ENCODE measurements around the gene B3GALT5.
"Not testable (repeated sequence)": the region's sequence is repeated elsewhere in the genome, so short reads cannot be mapped to it uniquely, and the experiment has no call there.

The B3GALT5 gene

GRCh38 chr21:39669485-39669884, 56.7 kb downstream of the B3GALT5 start:
- DNase-seq: no peak

- DNase-seq: no peak
Observed at GRCh38 chr21:39669976-39670661, 57.4 kb downstream of the B3GALT5 start.

DNA sequence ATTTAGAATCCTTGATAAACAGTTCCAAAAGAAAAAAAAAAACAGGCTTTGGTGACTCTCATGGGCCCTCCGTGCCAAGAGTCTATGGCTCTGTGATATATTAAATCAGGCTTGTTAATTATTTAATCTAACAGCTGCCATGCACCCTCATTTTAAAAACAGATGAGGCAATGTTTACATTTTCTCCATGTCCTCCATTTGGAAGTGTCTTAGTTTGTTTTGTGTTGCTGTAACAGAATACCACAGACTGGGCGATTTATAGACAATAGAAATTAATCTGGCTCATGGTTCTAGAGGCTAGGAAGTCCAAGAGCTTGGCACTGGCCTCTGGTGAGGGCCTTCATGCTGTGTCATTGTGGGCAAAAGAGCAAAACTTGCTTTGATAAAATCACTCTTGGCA, 58.0 kb downstream of the B3GALT5 start:
- DNase-seq: peak; percentile 57

- DNase-seq: no peak
Observed at GRCh38 chr21:39671986-39672385, 59.2 kb downstream of the B3GALT5 start.

- no peak for DNase-seq
Observed at GRCh38 chr21:39673163-39673562, 60.4 kb downstream of the B3GALT5 start.

GRCh38 chr21:39673736-39674135, 61.0 kb downstream of the B3GALT5 start:
- DNase-seq: peak; percentile 75

DNA sequence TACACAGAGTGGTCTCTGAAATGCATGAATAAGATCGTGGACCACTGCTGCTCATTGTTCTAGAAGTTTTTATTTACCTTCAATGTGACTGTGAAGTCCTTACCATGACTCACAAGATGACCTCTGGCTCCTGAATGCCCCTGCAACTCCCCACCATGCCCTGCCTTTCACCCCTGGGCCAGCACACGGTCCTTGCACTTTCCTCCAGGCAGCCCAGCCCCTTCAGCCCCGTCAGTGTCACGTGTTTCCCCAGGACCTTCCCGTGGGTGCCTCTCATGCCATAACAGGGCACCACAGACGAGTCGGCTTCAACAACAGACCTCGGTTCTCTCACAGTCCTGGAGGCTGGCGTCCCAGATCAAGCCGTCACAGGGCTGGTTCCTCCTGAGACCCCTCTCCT, 62.1 kb downstream of the B3GALT5 start:
- DNase-seq: no peak

DNA sequence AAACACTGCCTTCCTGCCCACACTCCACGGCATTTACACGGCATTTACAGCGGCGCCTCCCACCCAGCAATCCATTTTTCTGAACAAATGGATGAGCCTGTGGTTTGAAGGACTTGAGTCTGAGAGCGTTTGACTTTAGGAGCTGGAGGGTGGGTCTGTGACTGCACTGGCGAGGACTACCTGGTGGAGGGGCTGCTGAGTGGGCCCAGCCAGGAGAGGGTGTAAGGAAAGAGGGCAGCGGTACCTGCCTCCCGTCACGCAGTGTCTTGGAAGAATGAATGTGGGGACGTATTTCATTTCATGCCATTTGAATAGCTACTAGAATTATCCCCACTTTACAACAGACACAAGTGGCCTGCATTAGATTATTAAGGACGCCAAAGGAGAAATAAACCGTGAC, 62.9 kb downstream of the B3GALT5 start:
- DNase-seq: no peak

DNA sequence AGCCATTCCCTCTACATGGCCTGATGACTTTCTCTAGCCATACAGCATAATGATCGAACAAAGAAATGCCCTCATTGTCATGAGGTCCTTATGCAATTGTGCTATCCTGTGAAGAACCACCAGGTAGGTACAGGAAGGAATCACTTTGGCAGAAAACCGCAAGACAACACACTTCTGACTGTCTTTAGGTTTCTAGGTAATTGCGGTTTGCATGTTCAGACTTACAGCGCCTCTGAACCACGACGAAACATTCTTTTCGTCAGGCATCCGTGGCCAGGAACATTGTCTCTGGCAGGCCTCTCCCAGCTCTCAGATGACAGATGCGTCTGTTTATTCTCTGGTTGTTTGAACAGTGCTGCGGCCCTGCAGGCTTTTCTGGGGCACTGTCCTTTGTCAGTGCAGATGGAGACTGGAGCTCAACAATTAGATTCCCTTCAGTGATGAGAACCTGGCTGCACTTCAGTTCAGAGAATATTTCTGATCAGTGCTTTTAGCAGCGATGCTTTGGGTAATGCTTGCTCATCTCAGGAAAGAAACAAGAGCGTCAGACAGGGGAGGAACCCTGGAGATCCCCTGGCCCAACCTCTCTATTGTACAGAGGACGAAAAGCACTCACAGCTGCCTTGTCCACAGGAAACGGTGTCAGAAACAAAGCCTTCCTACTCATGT, 63.4 kb downstream of the B3GALT5 start:
- DNase-seq: peak; percentile 92

DNA sequence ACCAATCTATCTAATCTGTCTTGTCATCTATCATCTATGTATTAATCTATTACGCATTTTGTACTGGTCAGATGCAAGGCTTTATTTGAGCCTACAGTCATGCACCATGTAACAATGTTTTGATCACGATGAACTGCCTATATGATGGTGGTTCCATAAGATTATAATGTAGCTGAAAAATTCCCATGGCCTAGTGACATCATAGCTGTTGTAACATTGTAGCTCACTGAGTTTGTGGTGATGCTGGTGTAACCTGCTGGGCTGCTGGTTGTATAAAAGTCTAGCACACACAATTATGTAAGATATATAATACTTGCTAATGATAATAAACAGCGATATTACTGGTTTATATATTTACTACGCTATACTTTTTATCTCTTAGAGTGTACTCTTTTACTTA, 67.5 kb downstream of the B3GALT5 start:
- DNase-seq: no peak

GRCh38 chr21:39681257-39681656, 68.5 kb downstream of the B3GALT5 start:
- DNase-seq: no peak

GRCh38 chr21:39681845-39682244, 69.1 kb downstream of the B3GALT5 start:
- DNase-seq: no peak

DNA sequence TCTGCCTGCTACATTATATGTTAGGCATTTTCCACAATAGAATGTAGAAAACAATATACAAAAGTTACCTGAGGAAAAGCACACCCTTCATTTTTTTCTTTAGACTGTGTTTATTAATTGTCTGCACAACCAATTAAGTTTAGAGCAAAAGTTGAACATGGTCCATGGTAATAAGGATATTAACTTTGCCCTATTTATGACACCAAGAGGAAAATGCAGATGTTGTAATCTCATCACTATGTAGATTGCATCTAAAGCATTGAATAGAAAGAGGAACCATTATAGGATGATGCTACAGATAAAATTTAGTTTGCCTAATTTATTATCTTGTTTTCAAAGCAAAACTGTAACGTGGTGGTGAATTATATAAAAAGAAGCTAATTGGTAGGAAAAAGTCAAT, 72.5 kb downstream of the B3GALT5 start:
- DNase-seq: no peak

DNA sequence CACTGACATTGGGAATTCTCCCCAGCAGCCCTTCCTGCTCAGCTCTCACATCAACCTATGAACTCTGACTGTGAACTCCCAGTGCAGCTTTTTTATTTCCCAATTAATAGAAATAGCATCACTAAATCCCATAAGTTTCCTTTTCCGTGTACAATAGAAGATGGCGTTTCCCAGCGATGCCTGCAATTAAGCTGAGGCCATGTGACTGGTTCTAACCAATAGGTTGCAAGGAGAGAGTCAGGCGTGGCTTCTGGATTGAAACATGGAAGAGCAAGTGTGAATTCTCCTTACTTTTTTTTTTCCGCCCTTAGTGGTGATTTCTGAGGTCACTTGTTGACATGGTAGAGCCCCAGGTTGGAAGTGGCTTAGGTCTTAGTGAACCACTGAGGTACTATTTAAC, 73.3 kb downstream of the B3GALT5 start:
- no peak for DNase-seq

DNA sequence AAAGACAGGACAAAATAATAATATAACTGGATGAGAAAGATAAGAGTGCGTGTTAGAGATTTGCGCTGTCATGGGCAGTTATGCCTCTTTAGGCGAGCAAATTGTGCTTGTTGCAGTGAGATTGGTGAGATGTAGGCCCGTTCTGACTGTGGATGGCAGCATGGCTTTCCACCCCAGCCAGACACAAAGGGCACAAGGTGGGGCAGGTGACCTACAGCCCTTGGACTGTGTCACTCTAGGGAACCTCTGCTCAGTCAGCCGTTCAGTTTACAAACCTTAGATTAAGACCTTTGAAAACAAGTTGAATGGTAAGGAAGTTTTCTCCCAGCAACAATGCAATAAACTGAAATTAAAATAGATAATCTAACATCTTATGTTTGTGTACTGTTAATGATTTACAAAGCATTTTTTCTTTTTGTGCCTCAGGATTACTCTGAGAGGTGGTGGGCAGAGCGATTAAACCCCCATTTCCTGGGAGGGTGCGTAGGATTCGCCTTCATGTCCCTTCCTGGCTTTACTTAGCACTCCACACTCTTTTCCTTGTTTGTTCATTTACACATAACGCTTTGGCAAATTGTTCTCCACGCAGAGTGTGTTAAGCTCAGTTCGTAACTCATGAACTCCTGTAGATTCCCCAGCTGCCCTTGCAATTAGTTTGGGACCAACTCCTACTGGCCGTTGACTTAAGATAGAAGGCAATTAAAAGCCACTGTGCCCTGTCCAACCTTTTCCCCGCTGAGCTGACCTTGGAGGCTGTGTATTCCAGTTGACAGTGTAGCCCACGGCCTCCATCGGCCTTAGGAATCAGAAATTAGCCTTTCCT, 74.1 kb downstream of the B3GALT5 start:
- DNase-seq: no peak

- DNase-seq: peak; percentile 13
Observed at GRCh38 chr21:39688010-39688409, 75.3 kb downstream of the B3GALT5 start.

DNA sequence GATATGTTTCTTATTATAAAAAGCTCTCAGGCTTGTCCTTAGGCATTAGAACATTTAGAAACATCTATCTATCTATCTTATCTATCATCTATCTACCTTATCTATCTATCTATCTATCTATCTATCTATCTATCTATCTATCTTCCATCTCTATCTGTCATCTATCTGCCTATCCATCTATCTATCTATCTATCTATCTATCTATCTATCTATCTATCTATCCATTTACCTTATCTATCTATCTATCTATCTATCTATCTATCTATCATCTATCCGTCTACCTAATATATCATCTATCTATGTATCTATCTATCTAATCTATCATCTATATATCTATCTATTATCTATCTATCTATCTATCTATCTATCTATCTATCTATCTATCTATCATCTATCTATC, 77.1 kb downstream of the B3GALT5 start:
- DNase-seq: not testable (repeated sequence)

- no peak for DNase-seq
Observed at GRCh38 chr21:39690454-39690853, 77.7 kb downstream of the B3GALT5 start.

DNA sequence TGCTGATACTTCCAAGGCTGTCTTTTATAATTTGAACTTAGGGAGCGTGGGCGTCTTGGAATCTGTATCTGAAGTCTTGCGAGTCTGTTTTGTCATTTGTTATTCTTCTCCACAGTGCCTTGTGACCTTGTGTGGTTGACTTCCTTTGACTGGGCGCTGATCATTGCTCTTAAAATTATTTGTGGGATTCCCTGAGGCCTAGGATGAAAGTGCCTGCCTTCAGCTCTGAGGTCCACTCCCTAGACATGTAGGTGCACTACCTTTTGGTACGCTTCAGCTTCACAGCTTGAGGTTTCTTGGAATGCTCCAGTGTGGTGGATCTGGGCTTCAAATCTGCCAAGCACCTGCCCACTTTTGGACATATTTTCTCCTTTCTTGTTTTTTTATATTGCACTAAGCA, 82.0 kb downstream of the B3GALT5 start:
- DNase-seq: no peak

DNA sequence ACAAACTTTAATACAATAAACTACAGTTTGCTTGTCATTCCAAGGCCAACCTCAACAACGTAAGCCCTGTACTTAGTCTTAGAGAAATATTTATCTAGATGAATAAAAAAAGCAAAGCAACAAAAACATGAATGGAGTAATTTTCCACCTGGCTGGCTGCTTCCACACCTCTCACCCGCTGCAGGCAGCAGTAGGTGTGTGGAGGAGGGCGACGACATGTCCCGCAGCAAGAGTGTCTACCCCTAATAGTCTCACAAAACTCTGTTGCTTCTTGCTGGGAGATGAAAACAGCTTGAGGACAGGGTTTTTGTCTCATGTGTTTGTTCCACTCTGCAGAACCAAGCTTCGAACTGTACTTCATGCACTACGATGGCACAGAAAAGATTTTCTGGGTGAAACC, 83.5 kb downstream of the B3GALT5 start:
- DNase-seq: no peak

GRCh38 chr21:39696618-39697017, 83.9 kb downstream of the B3GALT5 start:
- peak; percentile 58 for DNase-seq

- DNase-seq: no peak
Observed at GRCh38 chr21:39700318-39700717, 87.6 kb downstream of the B3GALT5 start.

- no peak for DNase-seq
Observed at GRCh38 chr21:39703578-39703977, 90.8 kb downstream of the B3GALT5 start.

DNA sequence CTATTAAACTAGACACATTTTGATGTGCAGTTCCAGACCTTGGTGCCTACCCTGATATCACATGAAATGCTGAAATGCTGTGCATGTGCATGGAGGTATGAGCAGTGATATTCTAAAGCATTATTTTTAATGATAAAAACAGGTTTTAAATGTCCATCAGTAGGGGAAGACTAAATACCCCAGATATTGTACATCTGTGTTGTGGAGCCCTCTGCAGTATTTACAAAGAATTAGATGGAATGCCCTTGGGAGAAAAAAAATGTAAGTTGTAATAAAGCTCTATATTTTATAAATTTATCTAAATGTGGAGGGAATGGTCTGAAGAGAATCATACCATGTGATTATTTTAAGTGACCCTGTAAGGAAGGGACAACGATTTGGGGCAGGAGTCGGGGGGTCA, 93.1 kb downstream of the B3GALT5 start:
- DNase-seq: no peak

Measured in NCI-H2171 treated with DMSO at 0.1 percent for 48 hours (cell line).